ENCODE measurements around the gene DENND11. TPM values are rescaled to one million over a fixed set of nuclear protein-coding genes. Genes with fewer than 3 reads are reported as not detected.

DENND11 gene
- total and polyA plus RNA-seq, 2 donors from 2014 or later = 6.1 to 22.6 TPM

GRCh38 chr7:141674171-141674671 is 27.7 kb downstream of the DENND11 start:
- no peak overlapping the region for H3K9ac ChIP-seq (ENCODE audit: low read length in 3 of 3)
- H3K4me3 ChIP-seq (ENCODE audit: low read length in 3 of 3) = no peak overlapping the region
- H3K4me1 ChIP-seq (ENCODE audit: control insufficient read depth in 2 of 3, insufficient read depth in 2 of 3, low read depth in 1 of 3, low read length in 3 of 3) = no peaks in the 10 kb centered on the region
- DNase-seq (peak in 4 of 5 donors; percentile 41 to 76 (median 62)), FAIRE-seq (no peak)
- H3K27me3 ChIP-seq (ENCODE audit: control insufficient read depth, insufficient read depth, low read length) = no peaks in the 10 kb centered on the region
- H3K9me3 ChIP-seq (ENCODE audit: control insufficient read depth in 2 of 3, insufficient read depth in 1 of 3, low read length in 3 of 3) = no peaks in the 10 kb centered on the region
- H3K36me3 ChIP-seq (ENCODE audit: control insufficient read depth in 2 of 3, insufficient read depth in 3 of 3, low read length in 3 of 3) = peaks cover 3 to 8% (median 7%) of the 10 kb centered on the region in 3 donors
- H3K27ac ChIP-seq (ENCODE audit: low read depth in 2 of 2, low read length in 2 of 2) = no peak overlapping the region
- TF ChIP-seq, protein P1, sequence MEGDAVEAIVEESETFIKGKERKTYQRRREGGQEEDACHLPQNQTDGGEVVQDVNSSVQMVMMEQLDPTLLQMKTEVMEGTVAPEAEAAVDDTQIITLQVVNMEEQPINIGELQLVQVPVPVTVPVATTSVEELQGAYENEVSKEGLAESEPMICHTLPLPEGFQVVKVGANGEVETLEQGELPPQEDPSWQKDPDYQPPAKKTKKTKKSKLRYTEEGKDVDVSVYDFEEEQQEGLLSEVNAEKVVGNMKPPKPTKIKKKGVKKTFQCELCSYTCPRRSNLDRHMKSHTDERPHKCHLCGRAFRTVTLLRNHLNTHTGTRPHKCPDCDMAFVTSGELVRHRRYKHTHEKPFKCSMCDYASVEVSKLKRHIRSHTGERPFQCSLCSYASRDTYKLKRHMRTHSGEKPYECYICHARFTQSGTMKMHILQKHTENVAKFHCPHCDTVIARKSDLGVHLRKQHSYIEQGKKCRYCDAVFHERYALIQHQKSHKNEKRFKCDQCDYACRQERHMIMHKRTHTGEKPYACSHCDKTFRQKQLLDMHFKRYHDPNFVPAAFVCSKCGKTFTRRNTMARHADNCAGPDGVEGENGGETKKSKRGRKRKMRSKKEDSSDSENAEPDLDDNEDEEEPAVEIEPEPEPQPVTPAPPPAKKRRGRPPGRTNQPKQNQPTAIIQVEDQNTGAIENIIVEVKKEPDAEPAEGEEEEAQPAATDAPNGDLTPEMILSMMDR (IDR thresholded peaks at IDR 0.05; ENCODE audit: borderline replicate concordance, extremely low read depth, insufficient read depth) = no peak
- intact Hi-C loops (cut with DNase I) = no loop called here

- FAIRE-seq (no peak), DNase-seq (no peak)
- no peak overlapping the region for H3K9ac ChIP-seq (ENCODE audit: low read length in 3 of 3)
- peaks cover 3 to 8% (median 7%) of the 10 kb centered on the region in 3 donors for H3K36me3 ChIP-seq (ENCODE audit: control insufficient read depth in 2 of 3, insufficient read depth in 3 of 3, low read length in 3 of 3)
- no peak overlapping the region for H3K4me3 ChIP-seq (ENCODE audit: low read length in 3 of 3)
- no peaks in the 10 kb centered on the region for H3K27me3 ChIP-seq (ENCODE audit: control insufficient read depth, insufficient read depth, low read length)
- no peaks in the 10 kb centered on the region for H3K9me3 ChIP-seq (ENCODE audit: control insufficient read depth in 2 of 3, insufficient read depth in 1 of 3, low read length in 3 of 3)
- TF ChIP-seq, protein P1 (IDR thresholded peaks at IDR 0.05; ENCODE audit: borderline replicate concordance, extremely low read depth, insufficient read depth) = no peak
- intact Hi-C loops (cut with DNase I) = no loop called here
- no peaks in the 10 kb centered on the region for H3K4me1 ChIP-seq (ENCODE audit: control insufficient read depth in 2 of 3, insufficient read depth in 2 of 3, low read depth in 1 of 3, low read length in 3 of 3)
- no peak overlapping the region for H3K27ac ChIP-seq (ENCODE audit: low read depth in 2 of 2, low read length in 2 of 2)
Measured at GRCh38 chr7:141673346-141673745, 28.6 kb downstream of the DENND11 start.

- Histone ChIP-seq H3K9ac (ENCODE audit: low read length in 3 of 3) (no peak overlapping the region), H3K27me3 (ENCODE audit: control insufficient read depth, insufficient read depth, low read length) (no peaks in the 10 kb centered on the region), H3K4me1 (ENCODE audit: control insufficient read depth in 2 of 3, insufficient read depth in 2 of 3, low read depth in 1 of 3, low read length in 3 of 3) (no peaks in the 10 kb centered on the region), H3K27ac (ENCODE audit: low read depth in 2 of 2, low read length in 2 of 2) (no peak overlapping the region), H3K9me3 (ENCODE audit: control insufficient read depth in 2 of 3, insufficient read depth in 1 of 3, low read length in 3 of 3) (no peaks in the 10 kb centered on the region), H3K36me3 (ENCODE audit: control insufficient read depth in 2 of 3, insufficient read depth in 3 of 3, low read length in 3 of 3) (peaks cover 3 to 12% (median 8%) of the 10 kb centered on the region in 3 donors), H3K4me3 (ENCODE audit: low read length in 3 of 3) (no peak overlapping the region)
- no peak for FAIRE-seq
- TF ChIP-seq, protein P1 (IDR thresholded peaks at IDR 0.05; ENCODE audit: borderline replicate concordance, extremely low read depth, insufficient read depth) = no peak
- no peak for DNase-seq
- intact Hi-C loops (cut with DNase I) = no loop called here
Measured at GRCh38 chr7:141671705-141672496, 30.1 kb downstream of the DENND11 start.
